Duodenal mucosa (tissue), 2 donors: ENCODE measurements around the gene KRTAP5-3.

ENCODE experiments used
- H3K27ac ChIP-seq: one replicate; pipeline ENCODE4 v1.7.0; 2013; ENCODE audit warnings: low read depth, low read length
- H3K27me3 ChIP-seq, 2 donors: one replicate each; pipeline ENCODE4 v1.7.0; 2013; ENCODE audit warnings: low read length in 2 of 2, control low read depth in 1 of 2; ENCODE audit not compliant: insufficient read depth in 2 of 2, control insufficient read depth in 1 of 2
- H3K36me3 ChIP-seq, 2 donors: one replicate each; pipeline ENCODE4 v1.7.0; 2013; ENCODE audit warnings: low read length in 2 of 2, control low read depth in 1 of 2; ENCODE audit not compliant: insufficient read depth in 2 of 2, control insufficient read depth in 1 of 2
- H3K4me1 ChIP-seq, 2 donors: one replicate each; pipeline ENCODE4 v1.7.0; 2013; ENCODE audit warnings: low read length in 2 of 2, control low read depth in 1 of 2; ENCODE audit not compliant: insufficient read depth in 2 of 2, control insufficient read depth in 1 of 2
- H3K4me3 ChIP-seq, 2 donors: one replicate each; pipeline ENCODE4 v1.7.0; 2013; ENCODE audit warnings: low read length in 2 of 2, low read depth in 1 of 2
- H3K9ac ChIP-seq, 2 donors: one replicate each; pipeline ENCODE4 v1.7.0; 2013; ENCODE audit warnings: low read length in 2 of 2, low read depth in 1 of 2
- H3K9me3 ChIP-seq, 2 donors: one replicate each; pipeline ENCODE4 v1.7.0; 2013; ENCODE audit warnings: low read length in 2 of 2, control low read depth in 1 of 2; ENCODE audit not compliant: control insufficient read depth in 1 of 2

Gene KRTAP5-3

DNA sequence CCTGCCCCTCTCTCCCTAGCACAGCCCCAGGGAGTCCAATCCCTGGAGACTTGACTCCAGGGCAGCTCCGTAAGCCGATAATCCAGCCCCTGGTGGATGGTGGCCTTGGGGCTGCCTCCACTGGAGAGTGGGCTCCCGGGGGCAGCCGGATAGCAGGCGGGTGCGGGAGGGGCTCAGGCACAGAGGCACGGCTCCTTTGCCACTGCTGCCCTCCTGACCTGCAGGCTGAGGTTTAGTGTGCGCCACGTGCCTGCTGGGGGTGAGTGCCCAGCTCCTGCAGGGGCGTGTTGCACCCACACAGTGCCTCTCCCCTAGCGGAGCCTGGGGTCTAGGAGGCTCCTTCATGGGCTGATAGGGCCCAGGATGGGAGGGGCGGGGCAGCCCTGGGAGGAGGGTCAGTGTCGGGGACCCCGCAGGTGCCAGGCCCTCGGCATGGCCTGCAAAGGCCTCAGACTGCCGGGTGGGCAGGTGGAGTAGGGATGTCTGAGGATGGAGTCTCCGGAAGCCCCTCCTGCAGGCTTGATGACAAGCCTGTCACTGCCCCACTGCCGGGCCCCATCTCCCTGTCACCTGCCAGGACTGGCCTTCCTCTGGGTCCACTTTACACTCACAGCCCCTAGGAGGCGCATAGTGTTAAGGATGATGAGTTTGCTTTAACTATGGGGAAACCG is 41.7 kb downstream of the KRTAP5-3 start:
- H3K4me3 ChIP-seq, result no peak overlapping the region
- no peak overlapping the region for H3K27ac ChIP-seq
- peaks cover 48 to 55% of the 10 kb centered on the region in 2 donors for H3K4me1 ChIP-seq
- no peaks in the 10 kb centered on the region for H3K36me3 ChIP-seq
- H3K9ac ChIP-seq, result no peak overlapping the region
- H3K9me3 ChIP-seq, result no peaks in the 10 kb centered on the region
- no peaks in the 10 kb centered on the region for H3K27me3 ChIP-seq

DNA sequence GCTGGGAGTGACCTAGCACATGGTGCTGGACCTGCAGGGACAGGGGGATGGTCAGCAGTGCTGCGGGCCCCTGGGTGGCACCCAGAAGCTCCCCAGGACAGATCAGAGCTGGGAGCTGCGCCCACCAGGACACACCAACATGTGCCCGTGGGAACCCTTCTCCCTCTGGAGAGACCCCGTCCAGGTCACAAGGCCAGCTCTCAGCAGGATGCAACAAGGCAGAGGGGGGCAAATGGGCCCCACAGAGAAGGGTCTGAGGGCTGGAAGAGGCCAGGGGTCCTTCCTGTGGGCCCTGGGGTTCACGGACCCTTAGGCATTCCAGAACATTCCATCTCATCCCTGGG is 42.4 kb downstream of the KRTAP5-3 start:
- peaks cover 47 to 56% of the 10 kb centered on the region in 2 donors for H3K4me1 ChIP-seq
- no peak overlapping the region for H3K27ac ChIP-seq
- no peak overlapping the region for H3K9ac ChIP-seq
- H3K36me3 ChIP-seq, result no peaks in the 10 kb centered on the region
- H3K4me3 ChIP-seq, result no peak overlapping the region
- H3K9me3 ChIP-seq, result no peaks in the 10 kb centered on the region
- H3K27me3 ChIP-seq, result no peaks in the 10 kb centered on the region

DNA sequence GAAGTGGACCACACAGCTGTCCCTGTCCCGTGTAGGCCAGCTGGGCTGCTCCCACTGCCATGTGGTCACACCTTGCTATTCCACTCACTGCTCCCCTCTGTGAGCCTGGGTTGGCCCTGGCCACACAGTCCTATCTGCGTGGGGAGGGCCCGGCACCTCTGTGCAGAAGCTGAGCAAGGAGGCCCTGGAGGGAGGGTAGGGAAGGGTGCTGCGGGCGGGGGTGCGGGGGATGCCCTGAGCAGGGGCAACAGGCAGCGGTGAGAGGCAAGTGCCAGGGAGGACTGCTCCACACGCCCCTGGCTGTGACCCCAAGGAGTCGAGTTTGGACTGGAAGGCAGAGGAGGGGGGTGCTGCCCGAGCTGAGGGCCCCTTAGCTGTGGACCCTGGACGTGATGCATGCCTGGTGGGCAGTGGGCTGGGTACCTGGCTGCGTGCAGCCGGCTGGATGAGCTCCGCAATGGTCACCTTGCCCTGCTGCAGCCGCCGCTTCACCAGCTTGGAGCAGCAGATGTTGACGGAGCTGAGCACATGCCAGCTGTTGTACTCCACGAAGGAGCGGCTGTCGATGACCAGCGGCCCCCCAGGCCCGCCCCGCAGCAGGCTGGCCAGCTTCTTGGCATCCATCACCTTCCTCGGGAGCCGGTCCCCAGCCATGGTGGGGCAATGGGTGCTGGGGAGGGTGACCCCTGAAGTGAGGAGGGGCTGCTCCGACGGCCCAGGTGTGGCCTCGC is 42.9 kb downstream of the KRTAP5-3 start:
- Histone ChIP-seq H3K36me3 (no peaks in the 10 kb centered on the region), H3K9me3 (no peaks in the 10 kb centered on the region), H3K27me3 (no peaks in the 10 kb centered on the region), H3K9ac (peak overlapping the region in 1 of 2 donors; percentile 54), H3K4me1 (peaks cover 45 to 58% of the 10 kb centered on the region in 2 donors), H3K4me3 (no peak overlapping the region), H3K27ac (no peak overlapping the region)

DNA sequence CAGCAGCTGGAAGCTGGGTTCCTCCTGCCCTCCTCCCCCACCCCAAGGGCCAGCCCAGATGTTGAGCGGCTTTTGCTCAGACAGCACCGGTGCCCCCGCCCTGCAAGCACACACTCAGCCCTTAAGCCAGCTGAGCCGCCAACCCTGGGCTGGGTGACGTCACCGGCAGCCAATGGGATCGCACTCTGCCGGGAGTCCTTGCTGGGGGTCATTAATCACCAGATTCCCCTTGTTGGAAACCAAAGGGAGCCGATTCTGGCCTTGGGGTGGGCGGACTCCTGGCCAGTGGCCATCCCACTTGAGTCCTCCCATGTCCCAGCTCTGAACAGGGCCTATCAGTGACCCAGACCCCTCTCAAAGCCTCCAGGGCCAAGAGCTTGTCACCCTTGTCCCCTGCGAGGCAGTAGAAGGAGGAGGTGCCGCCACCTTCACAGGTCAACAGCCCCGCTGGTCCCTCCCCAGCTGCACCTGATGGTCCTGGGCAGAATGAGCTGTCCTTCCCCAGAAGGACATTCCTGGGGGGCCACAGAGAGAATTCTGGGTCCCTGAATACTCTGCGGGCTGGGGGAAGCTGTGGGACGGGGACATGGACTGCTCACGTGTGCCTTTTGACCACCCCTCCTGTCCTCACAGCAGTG is 43.6 kb downstream of the KRTAP5-3 start:
- H3K27ac ChIP-seq, result no peak overlapping the region

DNA sequence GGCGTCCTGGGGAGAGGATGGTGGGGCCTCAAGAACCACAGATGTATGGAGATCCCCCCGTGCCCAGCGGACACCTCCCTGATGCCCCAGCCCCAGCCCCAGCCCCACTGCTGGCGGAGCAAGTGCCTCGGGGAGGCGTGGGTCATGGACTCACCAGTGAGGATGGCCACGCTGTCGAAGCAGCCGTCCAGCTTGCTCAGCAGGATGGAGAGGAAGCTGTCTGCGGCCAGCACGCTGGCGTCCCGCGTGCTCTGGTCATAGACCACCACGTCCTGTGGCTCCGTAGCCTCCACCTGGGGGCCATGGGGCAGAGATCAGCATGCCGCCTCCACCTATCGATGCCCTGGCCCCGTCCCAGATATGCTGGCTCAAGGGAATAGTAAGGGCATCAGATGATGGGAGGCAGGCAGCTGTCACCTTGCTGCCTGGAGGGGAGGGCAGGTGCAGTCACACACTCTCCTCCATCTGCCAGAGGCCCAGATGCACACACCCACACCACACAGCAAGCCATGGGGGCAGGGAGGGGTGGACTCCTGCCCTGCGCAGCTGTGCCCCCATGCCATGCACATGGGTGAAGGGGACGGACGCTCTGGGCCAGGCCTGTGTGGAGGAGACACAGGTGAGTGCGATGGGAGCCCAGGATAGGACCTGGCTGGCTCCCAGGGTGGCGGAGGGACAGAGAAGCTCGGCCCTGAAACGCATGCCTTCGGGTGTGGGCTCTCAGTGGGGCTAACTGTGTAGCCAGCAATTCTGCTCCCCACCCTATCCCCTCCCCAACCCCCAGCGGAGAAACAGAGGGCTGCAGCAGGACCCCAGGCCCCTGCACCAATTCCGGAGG is 44.3 kb downstream of the KRTAP5-3 start:
- Histone ChIP-seq H3K27ac (no peak overlapping the region), H3K27me3 (no peaks in the 10 kb centered on the region), H3K36me3 (no peaks in the 10 kb centered on the region), H3K4me3 (no peak overlapping the region), H3K9ac (no peak overlapping the region), H3K9me3 (no peaks in the 10 kb centered on the region), H3K4me1 (peaks cover 44 to 63% of the 10 kb centered on the region in 2 donors)

More for the DNA sequence above, 43.6 kb downstream of the KRTAP5-3 start:
- H3K4me3 ChIP-seq, result no peak overlapping the region
- H3K36me3 ChIP-seq, result no peaks in the 10 kb centered on the region
- no peaks in the 10 kb centered on the region for H3K27me3 ChIP-seq
- H3K9me3 ChIP-seq, result no peaks in the 10 kb centered on the region
- H3K9ac ChIP-seq, result peak overlapping the region in 1 of 2 donors; percentile 54
- peaks cover 44 to 64% of the 10 kb centered on the region in 2 donors for H3K4me1 ChIP-seq

DNA sequence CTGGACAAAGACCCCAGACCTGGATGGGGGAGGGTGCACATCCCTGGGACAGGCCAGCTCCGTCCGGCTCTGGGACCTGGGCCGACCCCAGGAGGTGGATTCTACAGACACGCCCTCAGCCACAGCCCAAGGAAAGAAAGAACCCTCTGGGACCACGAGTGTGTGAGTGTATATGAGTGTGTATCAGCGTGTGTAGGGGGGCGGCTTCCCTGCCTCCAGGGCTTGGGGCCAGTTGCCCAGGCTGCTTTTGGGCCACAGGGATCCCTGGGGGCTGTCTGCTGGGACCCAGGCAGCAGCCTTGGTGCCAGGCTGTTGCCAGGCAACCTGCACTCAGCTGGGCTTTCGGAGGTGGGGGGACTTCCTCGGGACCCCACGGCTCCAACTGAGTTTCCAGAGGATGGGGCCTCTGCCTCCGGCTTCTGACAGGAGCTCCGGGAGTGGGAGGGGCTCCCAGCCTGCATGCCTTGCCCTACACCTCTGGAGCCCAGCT is 45.1 kb downstream of the KRTAP5-3 start:
- Histone ChIP-seq H3K9ac (no peak overlapping the region), H3K27me3 (no peaks in the 10 kb centered on the region), H3K4me1 (peaks cover 44 to 63% of the 10 kb centered on the region in 2 donors), H3K4me3 (no peak overlapping the region), H3K9me3 (no peaks in the 10 kb centered on the region), H3K36me3 (no peaks in the 10 kb centered on the region), H3K27ac (no peak overlapping the region)

DNA sequence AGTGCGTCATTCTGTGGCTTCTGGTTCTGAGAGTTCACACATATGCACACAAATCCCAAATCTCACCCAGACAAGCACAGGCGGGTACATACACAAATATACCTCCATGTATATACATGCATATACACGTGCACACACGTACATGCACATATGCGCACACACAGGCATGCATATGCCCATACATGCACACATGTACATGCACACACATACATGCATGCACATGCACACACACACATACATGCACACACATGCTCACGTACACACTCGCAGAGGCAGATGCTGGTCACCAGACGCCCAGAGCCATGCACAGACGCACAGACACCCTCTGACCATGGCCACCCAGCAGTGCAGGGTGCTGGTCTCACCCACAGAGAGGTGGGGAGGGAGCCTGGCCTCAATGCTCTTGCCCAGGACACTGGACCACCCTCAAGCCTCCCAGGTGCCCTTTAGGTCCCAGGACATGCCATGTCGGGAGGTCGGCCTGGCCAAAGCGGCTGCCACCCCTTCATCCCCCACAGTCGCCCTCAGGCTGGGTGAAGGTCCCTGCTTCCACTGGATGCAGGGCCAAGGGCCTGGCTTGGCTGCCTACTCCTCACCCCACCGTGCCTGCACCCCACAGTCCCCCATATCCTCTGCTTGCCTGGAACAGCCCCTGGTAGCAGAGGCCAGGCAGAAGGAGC is 45.7 kb downstream of the KRTAP5-3 start:
- no peaks in the 10 kb centered on the region for H3K27me3 ChIP-seq
- H3K4me3 ChIP-seq, result no peak overlapping the region
- H3K27ac ChIP-seq, result no peak overlapping the region
- H3K36me3 ChIP-seq, result no peaks in the 10 kb centered on the region
- H3K9ac ChIP-seq, result no peak overlapping the region
- peaks cover 41 to 64% of the 10 kb centered on the region in 2 donors for H3K4me1 ChIP-seq
- no peaks in the 10 kb centered on the region for H3K9me3 ChIP-seq

DNA sequence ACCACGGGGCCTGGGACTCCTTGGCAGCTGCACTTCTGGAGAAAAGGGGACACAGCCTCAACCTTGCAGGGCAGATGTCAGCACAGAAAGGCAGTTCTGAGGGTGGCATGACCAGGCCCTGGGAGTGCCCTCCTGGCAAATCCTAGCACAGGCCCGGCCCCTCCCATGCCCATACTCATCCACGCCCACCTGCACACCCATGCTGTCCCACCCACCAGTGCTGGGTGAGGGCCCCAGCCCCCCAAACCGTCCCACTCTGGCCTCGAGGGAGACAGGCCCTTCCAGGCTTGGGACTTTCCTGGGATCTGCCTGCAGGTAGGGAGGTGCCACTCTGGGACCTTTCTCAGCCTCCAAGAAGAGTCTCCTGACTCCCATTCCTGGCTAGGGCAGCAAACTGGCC is 46.3 kb downstream of the KRTAP5-3 start:
- Histone ChIP-seq H3K9ac (no peak overlapping the region), H3K9me3 (no peaks in the 10 kb centered on the region), H3K4me3 (no peak overlapping the region), H3K27ac (no peak overlapping the region), H3K36me3 (no peaks in the 10 kb centered on the region), H3K27me3 (no peaks in the 10 kb centered on the region), H3K4me1 (peaks cover 34 to 60% of the 10 kb centered on the region in 2 donors)

DNA sequence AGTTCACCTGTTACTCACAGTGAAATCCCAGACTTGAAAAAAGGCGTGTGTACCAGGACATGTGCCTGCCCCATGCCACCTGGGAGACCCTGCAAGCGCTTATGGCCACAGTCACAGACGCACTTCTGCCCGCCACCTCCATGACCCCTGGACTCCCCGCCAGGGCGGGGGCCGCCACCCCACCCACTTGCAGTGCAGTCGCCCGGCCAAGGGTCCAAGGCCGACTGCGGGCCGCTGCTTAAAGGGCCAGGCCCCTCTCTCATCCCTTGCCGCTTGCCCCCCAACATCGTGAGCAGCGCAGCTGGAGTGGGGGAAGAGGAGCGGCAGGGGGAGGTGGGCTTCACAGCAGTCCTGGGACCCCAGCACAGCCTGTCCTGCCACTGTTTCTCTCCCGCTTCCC is 47.0 kb downstream of the KRTAP5-3 start:
- no peaks in the 10 kb centered on the region for H3K36me3 ChIP-seq
- H3K4me1 ChIP-seq, result peaks cover 33 to 57% of the 10 kb centered on the region in 2 donors
- H3K27me3 ChIP-seq, result no peaks in the 10 kb centered on the region
- no peak overlapping the region for H3K27ac ChIP-seq
- no peaks in the 10 kb centered on the region for H3K9me3 ChIP-seq
- H3K4me3 ChIP-seq, result no peak overlapping the region
- no peak overlapping the region for H3K9ac ChIP-seq
